Esophagus muscularis mucosa (tissue), 4 donors: ENCODE data around the gene C6orf163.

Experiments
- CTCF ChIP-seq, 3 experiments: fragments of 200-600 bp in 2 of 3; fragments of 450-650 bp in 1 of 3; sonication (generic) in 2 of 3; IDR thresholded peaks; one replicate each; pipeline ENCODE4 v1.5.1; 2017 to 2019; ENCODE audit warnings: antibody characterized with exemption in 3 of 3, mild to moderate bottlenecking in 2 of 3, moderate library complexity in 1 of 3
- EP300 ChIP-seq: sonication (generic); formaldehyde crosslinking; IDR thresholded peaks from one replicate; pipeline ENCODE4 v1.6.1; 2017; ENCODE audit warnings: antibody characterized with exemption
- POLR2A ChIP-seq: fragments of 450-650 bp; IDR thresholded peaks from one replicate; pipeline ENCODE4 v1.6.1; 2017; ENCODE audit warnings: antibody characterized with exemption, moderate library complexity, mild to moderate bottlenecking, low read depth

DNA sequence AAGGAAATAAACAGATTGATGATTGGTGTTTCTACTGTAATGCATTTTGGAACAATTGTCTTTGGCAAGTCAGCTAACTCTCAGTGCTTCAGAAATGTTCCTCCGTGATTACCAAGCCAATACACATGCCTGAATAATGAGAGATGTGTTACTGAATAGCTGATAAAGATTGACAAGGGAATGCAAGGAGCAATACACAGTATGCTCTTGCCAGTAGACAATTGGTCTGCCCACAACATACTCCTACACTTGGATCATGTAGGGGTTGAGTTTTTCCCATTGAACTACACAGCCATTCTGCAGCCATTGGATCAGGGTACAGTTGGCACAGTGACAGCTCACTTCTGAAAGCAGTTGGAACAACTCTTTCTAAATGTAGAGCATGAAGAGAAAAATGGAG lies 9.9 kb upstream of the C6orf163 start:
- no peak for TF ChIP-seq POLR2A
- TF ChIP-seq CTCF (IDR thresholded peaks at IDR 0.05), result no peak
- TF ChIP-seq EP300, result no peak
